A549 (cell line): ENCODE data around the gene MVB12B.

ENCODE experiments used
- JUN ChIP-seq, 2 experiments: fragments of >200 bp; sonication (Bioruptor Twin); formaldehyde crosslinking; IDR thresholded peaks; 2 replicates in 1 of 2; 3 replicates in 1 of 2; pipeline ENCODE4 v1.6.1; 2016 to 2017
- RAD21 ChIP-seq, 2 experiments: fragments of >200 bp in 1 of 2; sonication (Bioruptor Twin) in 1 of 2; formaldehyde crosslinking in 1 of 2; IDR thresholded peaks in 1 of 2; conservative IDR thresholded peaks in 1 of 2; 2 replicates in 1 of 2; 3 replicates in 1 of 2; pipeline ENCODE4 v1.6.1; 2012 to 2018; ENCODE audit warnings: inconsistent platforms in 1 of 2
- SMC3 ChIP-seq: fragments of >200 bp; sonication (Bioruptor Twin); formaldehyde crosslinking; IDR thresholded peaks from 3 replicates; pipeline ENCODE4 v1.6.1; 2018; ENCODE audit warnings: inconsistent platforms
- TF ChIP-seq, protein P1 (sequence below): fragments of >200 bp; sonication (Bioruptor Twin); formaldehyde crosslinking; IDR thresholded peaks from 3 replicates; pipeline ENCODE4 v1.5.1; 2016

DNA sequence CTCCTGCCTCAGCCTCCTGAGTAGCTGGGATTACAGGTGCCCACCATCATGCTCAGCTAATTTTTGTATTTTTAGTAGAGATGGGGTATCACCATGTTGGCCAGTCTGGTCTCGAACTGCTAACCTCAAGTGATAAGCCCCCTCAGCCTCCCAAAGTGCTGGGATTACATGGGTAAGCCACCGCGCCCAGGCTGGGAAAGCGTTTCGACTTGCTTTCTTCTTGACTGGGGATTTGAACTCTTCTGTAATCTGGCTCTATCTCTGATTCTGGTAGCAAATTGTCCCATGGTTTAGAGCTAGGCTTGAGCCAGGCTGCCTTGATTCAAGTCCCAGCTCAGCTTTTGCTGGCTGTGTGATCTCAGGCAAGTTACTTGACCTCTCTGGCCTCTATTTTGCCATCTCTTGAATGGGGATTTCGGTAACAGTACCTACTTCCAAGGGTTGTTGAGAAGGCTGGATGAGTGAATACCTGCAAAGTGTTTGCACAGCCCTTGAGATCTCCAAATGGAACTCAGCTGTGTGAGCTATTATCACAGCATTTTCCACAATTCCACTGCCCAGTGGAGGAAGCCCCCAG, 20.5 kb upstream of the MVB12B start:
- TF ChIP-seq JUN (IDR thresholded peaks at IDR 0.05) (no peak), RAD21 (conservative IDR thresholded peaks at IDR 0.05 in 1 of 2, IDR thresholded peaks at IDR 0.05 in 1 of 2) (no peak), SMC3 (no peak)
- TF ChIP-seq, protein P1, sequence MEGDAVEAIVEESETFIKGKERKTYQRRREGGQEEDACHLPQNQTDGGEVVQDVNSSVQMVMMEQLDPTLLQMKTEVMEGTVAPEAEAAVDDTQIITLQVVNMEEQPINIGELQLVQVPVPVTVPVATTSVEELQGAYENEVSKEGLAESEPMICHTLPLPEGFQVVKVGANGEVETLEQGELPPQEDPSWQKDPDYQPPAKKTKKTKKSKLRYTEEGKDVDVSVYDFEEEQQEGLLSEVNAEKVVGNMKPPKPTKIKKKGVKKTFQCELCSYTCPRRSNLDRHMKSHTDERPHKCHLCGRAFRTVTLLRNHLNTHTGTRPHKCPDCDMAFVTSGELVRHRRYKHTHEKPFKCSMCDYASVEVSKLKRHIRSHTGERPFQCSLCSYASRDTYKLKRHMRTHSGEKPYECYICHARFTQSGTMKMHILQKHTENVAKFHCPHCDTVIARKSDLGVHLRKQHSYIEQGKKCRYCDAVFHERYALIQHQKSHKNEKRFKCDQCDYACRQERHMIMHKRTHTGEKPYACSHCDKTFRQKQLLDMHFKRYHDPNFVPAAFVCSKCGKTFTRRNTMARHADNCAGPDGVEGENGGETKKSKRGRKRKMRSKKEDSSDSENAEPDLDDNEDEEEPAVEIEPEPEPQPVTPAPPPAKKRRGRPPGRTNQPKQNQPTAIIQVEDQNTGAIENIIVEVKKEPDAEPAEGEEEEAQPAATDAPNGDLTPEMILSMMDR = no peak
